Endodermal cell (in vitro differentiated cells): ENCODE data around the gene GFOD1. TPM values are rescaled to one million over a fixed set of nuclear protein-coding genes. Genes with fewer than 3 reads are reported as not detected.
A peak's percentile ranks its signal among the peaks of the same experiment; 100 is the strongest.

Experiments
- DNase-seq: peaks from one replicate; pipeline ENCODE4 v3.0.0-alpha.2; 2017
- H3K27ac ChIP-seq: 2 replicates; pipeline ENCODE4 v1.5.1; 2013; ENCODE audit warnings: mild to moderate bottlenecking, low read depth, low read length, moderate library complexity
- H3K27me3 ChIP-seq: 2 replicates; pipeline ENCODE4 v1.6.1; 2013; ENCODE audit warnings: mild to moderate bottlenecking, low read length, moderate library complexity; ENCODE audit not compliant: insufficient read depth, control insufficient read depth, poor library complexity, severe bottlenecking
- H3K36me3 ChIP-seq: 2 replicates; pipeline ENCODE4 v1.7.0; 2013; ENCODE audit warnings: mild to moderate bottlenecking, low read length, moderate library complexity; ENCODE audit not compliant: control insufficient read depth, insufficient read depth
- H3K4me1 ChIP-seq: one replicate; pipeline ENCODE4 v1.7.0; 2013; ENCODE audit warnings: low read length; ENCODE audit not compliant: control insufficient read depth, insufficient read depth
- H3K4me3 ChIP-seq: 2 replicates; pipeline ENCODE4 v1.5.1; 2013; ENCODE audit warnings: mild to moderate bottlenecking, low read length, moderate library complexity
- H3K9ac ChIP-seq: 2 replicates; pipeline ENCODE4 v1.6.1; 2013; ENCODE audit warnings: mild to moderate bottlenecking, low read length, moderate library complexity; ENCODE audit not compliant: poor library complexity, severe bottlenecking; ENCODE audit errors: extremely low read depth
- H3K9me3 ChIP-seq: 2 replicates; pipeline ENCODE4 v1.6.1; 2013; ENCODE audit warnings: mild to moderate bottlenecking, low read length, moderate library complexity; ENCODE audit not compliant: control insufficient read depth
- H3K27ac Mint-ChIP-seq: 2 replicates; pipeline ENCODE4 v1.8.0; 2020; ENCODE audit warnings: mixed read lengths
- H3K27me3 Mint-ChIP-seq: 2 replicates; pipeline ENCODE4 v1.8.0; 2021; ENCODE audit warnings: mild to moderate bottlenecking, mixed read lengths; ENCODE audit not compliant: insufficient read depth
- H3K36me3 Mint-ChIP-seq: 2 replicates; pipeline ENCODE4 v1.8.0; 2020; ENCODE audit warnings: low read depth, mixed read lengths
- H3K4me1 Mint-ChIP-seq: 2 replicates; pipeline ENCODE4 v1.8.0; 2020; ENCODE audit warnings: mixed read lengths
- H3K4me3 Mint-ChIP-seq: 2 replicates; pipeline ENCODE4 v1.8.0; 2020; ENCODE audit warnings: mild to moderate bottlenecking, moderate library complexity, mixed read lengths
- H3K9me3 Mint-ChIP-seq: 2 replicates; pipeline ENCODE4 v1.8.0; 2020; ENCODE audit warnings: mild to moderate bottlenecking, mixed read lengths
- CTCF ChIP-seq: fragments of 200-600 bp; sonication (generic); conservative IDR thresholded peaks from 2 replicates; pipeline ENCODE4 v1.5.0; 2021; ENCODE audit warnings: antibody characterized with exemption, mild to moderate bottlenecking
- WGBS, 2 experiments: methylation state at CpG; one replicate each; pipeline versions ENCODE4 v1.1.5 to v1.1.7; 2013; ENCODE audit warnings: missing lambda C conversion rate in 2 of 2, mixed read lengths in 1 of 2; ENCODE audit not compliant: insufficient coverage in 1 of 2, insufficient read length in 1 of 2; 5-methylcytosine and 5-hydroxymethylcytosine counted together
- total RNA-seq, 2 donors: library from RNA; stranded (reverse); fragmentation: NEBNext Ultra II Directional in 1 of 2; extraction: Animal tissue kit (Norgen Biotek cat#: 25700) in 1 of 2; gene quantifications; 2 replicates in 1 of 2; 3 replicates in 1 of 2; pipeline ENCODE4 v1.2.1, GENCODE V29; 2021

GFOD1 gene
- total RNA-seq, 2 donors from 2014 or later = 0.71 to 1.9 TPM

- peak; percentile 33 for DNase-seq
- H3K27me3 ChIP-seq = no peaks in the 10 kb centered on the region
- Mint-ChIP-seq H3K27ac (no peak overlapping the region), H3K36me3 (no peaks in the 10 kb centered on the region), H3K4me1 (no peaks in the 10 kb centered on the region), H3K4me3 (no peak overlapping the region), H3K27me3 (no peaks in the 10 kb centered on the region), H3K9me3 (no peaks in the 10 kb centered on the region)
- TF ChIP-seq CTCF = no peak
- no peak overlapping the region for H3K27ac ChIP-seq
- 80 to 88% methylated on average over 1 to 5 of the region's 5 CpGs for WGBS, 2 experiments
- H3K9ac ChIP-seq = no peak overlapping the region
- no peaks in the 10 kb centered on the region for H3K4me1 ChIP-seq
- H3K36me3 ChIP-seq = no peaks in the 10 kb centered on the region
- no peaks in the 10 kb centered on the region for H3K9me3 ChIP-seq
- H3K4me3 ChIP-seq = no peak overlapping the region
Observed at GRCh38 chr6:13455552-13455966, 31.8 kb downstream of the GFOD1 start.

GRCh38 chr6:13454286-13455221 lies 32.8 kb downstream of the GFOD1 start:
- Histone ChIP-seq H3K27ac (no peak overlapping the region), H3K27me3 (no peaks in the 10 kb centered on the region), H3K9ac (no peak overlapping the region), H3K4me3 (no peak overlapping the region), H3K9me3 (no peaks in the 10 kb centered on the region), H3K4me1 (no peaks in the 10 kb centered on the region), H3K36me3 (no peaks in the 10 kb centered on the region)
- H3K9me3 Mint-ChIP-seq = no peaks in the 10 kb centered on the region
- no peaks in the 10 kb centered on the region for H3K4me1 Mint-ChIP-seq
- DNase-seq = peak; percentile 35
- H3K27me3 Mint-ChIP-seq = no peaks in the 10 kb centered on the region
- H3K36me3 Mint-ChIP-seq = peaks cover 3% of the 10 kb centered on the region
- 77 to 81% methylated on average over 6 to 11 of the region's 11 CpGs for WGBS, 2 experiments
- TF ChIP-seq CTCF = no peak
- H3K4me3 Mint-ChIP-seq = no peak overlapping the region
- no peak overlapping the region for H3K27ac Mint-ChIP-seq

GRCh38 chr6:13453771-13454251 lies 33.6 kb downstream of the GFOD1 start:
- Mint-ChIP-seq H3K4me1 (no peaks in the 10 kb centered on the region), H3K9me3 (no peaks in the 10 kb centered on the region), H3K27ac (no peak overlapping the region), H3K4me3 (no peak overlapping the region), H3K36me3 (peaks cover 3% of the 10 kb centered on the region), H3K27me3 (no peaks in the 10 kb centered on the region)
- H3K27ac ChIP-seq = no peak overlapping the region
- TF ChIP-seq CTCF = no peak
- WGBS, 2 experiments = 86 to 88% methylated on average over 1 to 2 of the region's 2 CpGs
- no peaks in the 10 kb centered on the region for H3K27me3 ChIP-seq
- H3K9ac ChIP-seq = no peak overlapping the region
- H3K4me1 ChIP-seq = no peaks in the 10 kb centered on the region
- H3K36me3 ChIP-seq = no peaks in the 10 kb centered on the region
- H3K4me3 ChIP-seq = no peak overlapping the region
- H3K9me3 ChIP-seq = peaks cover 7% of the 10 kb centered on the region
- peak; percentile 21 for DNase-seq
